GM19468 (cell line): ENCODE data around the gene GAS6.

ENCODE experiments used
- ATAC-seq: cut with Tn5 transposase; IDR thresholded peaks from one replicate; pipeline ENCODE4 v1.9.1; 2021; ENCODE audit warnings: mild to moderate bottlenecking, moderate library complexity, moderate number of reproducible peaks; ENCODE audit not compliant: unreplicated experiment; ENCODE audit errors: extremely low read depth

GAS6 gene

DNA sequence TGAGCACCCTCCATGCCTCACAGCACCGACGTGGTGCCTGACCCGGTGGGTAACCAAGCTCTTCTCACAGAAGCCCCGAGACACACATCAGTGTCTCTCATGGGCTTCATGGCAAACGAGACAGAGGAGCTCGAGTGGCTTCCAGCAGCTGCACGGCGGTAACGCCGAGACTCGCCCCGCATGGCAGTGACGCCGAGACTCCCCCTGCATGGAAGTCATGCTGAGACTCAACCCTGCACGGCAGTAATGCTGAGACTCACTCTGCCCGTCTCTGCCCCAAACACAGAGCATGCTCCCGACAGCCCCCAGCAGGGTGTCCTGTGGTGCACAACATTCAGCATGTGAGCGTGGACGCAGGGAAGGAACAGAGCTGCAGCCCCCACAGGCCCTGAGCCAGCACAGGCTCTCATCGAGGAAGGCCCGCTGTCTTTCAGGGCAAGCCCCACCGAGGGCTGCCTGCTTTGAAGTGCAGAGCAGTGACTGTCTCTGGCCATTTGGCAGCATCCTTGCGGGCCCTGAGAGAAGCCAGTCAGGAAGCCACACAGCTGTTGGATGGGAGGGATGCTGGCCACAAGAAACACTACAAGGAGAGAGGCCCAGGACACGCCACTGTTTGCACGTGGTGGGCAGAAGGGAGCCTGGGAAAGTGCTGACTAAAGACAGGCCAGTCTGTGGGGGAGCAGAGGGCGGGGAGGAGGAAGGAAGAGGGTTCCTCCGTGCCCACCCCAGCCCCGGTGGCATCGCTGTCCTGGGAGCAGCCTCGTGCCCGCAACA lies 9.5 kb downstream of the GAS6 start:
- no peak for ATAC-seq

DNA sequence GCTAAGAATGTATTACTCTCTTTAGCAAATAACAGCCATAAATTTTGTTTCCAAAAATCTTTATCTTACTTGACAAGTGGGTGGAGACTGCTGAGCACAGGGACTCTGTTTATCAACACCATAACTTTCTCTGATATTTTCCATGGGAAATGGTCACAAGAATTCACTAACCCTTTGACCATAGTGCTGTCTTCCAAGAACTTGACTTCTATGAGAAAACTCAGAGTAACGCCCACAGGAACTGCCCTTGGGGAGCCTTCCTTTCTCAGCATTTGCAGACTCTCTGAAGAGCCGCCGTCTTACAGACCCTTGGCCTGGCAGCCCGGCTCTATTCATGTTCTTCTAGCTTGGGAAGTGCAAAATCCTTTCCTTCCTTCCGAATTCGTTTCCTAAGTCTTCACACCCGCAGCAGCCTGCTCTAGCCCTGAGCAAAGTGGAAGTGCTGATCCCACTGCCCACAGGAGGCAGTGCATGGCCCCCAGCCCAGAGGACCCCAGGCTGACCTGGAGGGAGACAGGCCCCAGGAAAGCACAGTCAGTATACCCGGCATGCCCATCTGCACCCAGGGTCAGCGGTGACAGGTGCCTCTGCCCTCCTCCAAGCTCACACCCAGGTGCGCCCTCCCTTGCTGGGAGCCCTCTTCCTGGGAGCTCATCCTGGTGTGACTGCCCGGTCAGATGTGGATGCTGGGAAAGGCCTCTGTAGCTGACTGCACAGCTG lies 10.2 kb downstream of the GAS6 start:
- no peak for ATAC-seq

DNA sequence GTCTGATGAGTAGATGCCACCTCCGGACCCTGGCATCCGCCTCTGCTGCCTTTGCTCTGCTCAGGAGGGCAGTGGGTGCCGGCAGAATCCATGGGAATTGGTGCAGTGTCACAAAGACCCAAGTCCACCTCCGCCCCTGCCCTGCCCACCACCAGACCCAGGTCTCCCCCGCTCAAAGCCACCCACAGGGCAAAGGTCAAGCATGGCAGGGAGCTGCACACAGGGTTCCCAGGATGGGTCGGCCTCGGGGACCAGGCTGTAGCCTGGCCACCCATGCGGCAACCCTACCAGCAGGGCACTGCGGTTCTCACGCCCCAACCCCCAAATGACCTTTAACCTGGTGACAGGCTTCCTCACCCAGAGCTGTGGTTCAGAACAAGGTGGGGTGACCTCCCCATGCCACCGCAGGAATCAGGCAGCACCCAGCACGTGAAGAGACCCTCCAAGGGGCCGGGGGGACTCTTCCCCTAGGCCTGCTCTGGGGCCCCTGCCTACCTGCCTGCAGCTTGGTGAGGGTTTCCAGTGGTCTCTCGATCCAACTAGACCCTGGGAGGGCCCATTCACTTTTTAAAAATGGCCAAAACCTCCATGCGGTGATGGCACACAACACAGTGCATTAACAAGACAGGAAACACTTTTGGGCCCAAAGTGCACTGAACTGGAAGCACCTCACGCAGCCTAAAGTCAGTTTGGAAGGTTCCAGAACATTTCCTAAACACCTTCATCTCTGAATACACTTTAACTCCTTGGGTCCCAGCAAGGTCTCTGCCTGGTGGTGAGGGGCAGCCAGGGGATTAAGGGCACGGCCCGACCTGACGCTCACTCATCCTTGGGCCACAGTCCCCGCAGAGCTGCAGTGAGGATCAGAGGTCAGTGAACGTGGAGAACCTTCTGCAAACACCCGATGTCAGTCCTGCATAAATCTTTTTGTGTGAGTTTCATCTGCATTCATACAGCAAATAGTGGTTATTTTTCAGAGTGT lies 11.0 kb downstream of the GAS6 start:
- no peak for ATAC-seq

DNA sequence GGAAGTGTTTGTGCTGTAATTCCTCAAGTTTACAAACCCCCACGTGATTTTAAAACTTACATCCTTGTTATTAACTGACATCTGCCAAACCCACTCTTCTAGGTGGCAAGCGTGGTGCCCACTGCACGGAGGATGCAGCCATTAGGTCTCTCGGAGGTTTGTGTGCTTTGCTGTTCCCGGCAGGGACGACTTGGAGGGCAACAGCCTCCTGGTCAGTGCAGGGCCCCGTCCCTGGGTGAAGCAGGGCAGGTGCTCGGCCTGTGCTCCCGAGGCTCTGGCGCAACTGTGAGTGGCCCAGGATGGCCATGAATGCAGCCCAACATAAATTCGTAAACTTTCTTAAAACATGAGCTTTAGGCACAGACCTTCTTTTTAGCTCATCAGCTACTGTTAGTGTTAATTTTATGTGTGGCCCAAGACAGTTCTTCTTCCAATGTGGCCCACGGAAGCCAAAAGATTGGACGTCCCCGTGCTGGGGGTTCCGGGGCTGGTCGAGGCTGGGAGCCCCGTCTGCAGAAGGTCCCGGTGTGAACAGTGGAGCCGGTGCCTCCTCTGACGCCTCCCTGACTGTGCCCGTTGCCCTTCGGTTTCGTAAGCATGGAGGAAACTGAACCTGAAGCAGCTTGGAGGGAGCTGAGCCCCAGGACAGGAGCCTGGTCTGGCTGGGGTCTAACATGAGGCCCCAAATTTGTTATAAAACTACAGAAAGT lies 11.9 kb downstream of the GAS6 start:
- no peak for ATAC-seq

DNA sequence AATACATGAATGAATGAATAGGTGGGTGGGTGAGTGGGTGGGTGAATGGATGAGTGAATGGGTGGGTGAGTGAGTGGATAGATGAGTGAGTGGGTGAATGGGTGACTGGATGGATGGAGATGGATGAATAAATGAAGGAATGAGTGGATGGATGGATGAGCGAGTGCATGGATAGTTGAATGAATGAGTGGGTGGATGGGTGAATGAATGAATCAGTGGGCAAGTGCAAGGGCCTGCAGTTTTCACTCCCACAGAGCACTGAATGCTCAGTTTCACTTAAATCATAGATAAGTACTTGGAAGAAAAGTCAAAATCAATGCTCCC lies 12.4 kb downstream of the GAS6 start:
- no peak for ATAC-seq

DNA sequence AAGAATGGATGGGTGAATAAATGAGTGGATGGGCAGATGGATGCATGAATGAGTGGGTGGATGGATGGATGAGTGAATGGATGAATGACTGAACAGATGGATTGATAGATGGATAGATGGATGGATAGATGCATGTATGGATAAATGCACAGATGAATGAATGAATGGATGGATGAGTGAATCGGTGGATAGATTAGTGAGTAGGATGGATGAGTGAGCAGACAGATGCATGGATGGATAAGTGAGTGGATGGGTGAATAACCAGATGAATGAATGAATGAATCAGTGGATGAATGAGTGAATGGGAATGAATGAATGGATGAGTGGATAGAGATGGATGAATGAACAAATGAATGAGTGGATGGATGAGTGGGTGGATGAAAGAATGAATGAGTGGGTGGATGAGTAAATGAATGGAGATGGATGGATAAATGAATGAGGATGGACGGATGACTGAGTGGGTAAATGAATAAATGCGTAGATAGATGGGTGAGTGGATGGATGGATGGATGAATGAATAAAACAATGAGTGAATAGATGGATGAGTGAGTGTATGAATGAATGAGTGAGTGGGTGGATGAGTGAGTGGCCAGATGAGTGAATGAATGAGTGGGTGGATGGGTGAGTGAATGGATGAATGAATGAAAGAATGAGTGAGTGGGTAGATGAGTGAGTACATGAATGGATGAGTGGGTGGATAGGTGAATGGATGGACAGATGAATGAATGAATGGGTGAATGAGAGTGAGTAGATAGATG lies 13.0 kb downstream of the GAS6 start:
- ATAC-seq, result no peak

DNA sequence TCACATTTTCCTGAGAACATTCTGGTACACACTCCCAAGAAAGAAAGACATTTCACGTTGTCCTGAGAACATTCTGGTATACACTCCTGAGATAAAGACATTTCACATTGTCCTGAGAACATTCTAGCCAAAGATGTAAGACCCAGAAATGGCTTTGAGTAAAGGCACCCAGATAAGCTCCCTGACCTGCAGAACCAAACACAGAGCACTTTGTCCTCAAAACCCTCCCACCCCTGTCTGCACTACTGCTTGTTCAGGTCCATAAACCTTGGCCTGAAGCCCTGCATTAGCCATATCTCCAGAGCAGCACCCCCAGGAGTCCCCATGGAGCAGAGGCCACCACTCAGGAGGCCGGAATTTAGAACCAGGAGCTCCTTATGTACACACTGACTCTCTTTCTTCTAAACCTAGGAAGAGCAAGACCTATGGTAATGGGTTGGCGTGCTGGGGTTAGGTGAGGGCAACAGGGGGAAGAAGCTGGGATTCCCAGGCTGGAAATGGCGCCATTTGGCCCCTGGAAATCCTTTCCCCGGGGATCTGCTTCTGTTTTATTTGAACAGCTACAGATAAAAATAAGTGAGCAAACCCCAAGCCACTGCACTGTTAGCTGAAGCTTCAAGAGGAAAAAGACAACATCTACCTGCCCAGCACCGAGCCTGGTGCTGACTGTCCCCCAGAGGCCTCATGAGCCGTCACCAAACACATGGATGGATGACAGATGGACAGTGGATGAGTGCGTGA lies 13.7 kb downstream of the GAS6 start:
- ATAC-seq, result no peak

DNA sequence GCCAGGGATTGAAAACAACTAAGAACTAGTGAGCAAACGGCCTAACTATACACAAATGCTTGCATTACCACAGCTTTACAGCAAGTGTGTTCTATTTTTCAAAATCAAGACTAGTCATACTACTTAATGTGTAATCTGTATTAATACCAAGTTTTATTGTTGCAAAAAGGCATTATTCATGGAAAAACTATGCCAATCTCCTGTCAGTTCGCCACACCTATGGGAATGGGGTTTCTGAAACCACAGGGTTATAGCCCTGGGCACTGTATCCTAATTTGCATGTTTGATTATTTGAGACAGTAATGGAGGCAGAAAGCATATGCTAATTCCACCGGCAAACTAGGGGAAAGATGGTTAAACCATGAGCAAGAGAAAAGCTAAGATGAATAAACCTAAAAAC lies 14.3 kb downstream of the GAS6 start:
- no peak for ATAC-seq

DNA sequence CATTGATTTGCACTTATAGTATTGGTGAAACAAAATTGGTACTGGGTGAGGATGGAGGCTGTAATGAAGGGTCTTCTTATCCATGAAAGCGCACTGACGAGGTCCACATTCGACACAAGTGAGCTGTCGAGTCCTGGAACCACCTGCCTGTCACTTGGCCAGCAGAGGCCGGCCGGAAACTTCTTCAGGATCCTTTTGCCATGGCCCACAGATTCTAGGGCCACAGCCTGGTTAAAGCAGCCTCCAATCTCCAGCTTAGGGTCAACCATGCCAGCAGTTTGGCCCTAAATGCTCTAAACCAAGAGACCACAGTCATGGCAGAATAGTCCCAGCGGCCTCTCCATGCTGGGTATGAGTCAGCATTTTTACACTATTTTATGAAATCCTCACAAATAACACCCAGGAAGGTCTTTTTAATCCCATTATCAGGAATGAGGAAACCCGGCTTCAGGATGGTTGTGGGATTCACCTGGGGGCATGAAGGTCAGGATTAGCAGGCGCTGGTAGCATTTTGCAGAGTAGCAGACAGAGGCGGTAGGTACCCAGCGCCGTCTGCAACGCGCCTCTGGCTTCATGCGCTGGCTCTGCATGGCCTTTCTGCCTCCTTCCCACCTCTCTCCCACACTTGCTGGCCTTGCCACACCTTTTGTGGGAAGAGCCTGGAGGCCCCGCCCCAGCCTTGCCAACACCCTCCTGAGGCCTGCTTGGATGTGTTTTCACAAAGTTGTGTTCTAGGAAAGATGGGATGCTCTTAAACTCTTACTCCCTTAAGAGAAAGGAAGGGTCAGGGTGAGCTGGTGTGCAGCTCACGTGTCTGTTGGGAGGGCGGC lies 15.2 kb downstream of the GAS6 start:
- ATAC-seq, result no peak

DNA sequence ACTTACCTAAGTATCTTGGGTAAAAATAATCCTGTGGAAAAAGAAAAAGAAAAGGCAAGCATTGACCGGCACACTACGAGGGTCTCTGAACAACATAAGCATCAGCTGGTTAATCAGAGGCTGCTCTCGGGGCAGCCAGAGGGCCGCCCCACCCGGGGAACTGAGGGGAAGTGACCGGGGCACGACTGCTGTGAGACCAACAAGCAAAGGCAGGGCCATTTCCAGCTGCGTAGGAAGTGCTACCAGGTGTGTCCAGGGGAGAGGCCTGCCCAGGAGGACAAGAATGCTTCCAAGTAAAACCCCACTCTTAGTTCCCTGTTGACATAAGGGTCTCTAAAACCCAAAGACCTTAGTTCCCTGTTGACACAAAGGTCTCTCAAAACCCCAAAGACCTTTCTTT lies 15.9 kb downstream of the GAS6 start:
- ATAC-seq, result no peak

DNA sequence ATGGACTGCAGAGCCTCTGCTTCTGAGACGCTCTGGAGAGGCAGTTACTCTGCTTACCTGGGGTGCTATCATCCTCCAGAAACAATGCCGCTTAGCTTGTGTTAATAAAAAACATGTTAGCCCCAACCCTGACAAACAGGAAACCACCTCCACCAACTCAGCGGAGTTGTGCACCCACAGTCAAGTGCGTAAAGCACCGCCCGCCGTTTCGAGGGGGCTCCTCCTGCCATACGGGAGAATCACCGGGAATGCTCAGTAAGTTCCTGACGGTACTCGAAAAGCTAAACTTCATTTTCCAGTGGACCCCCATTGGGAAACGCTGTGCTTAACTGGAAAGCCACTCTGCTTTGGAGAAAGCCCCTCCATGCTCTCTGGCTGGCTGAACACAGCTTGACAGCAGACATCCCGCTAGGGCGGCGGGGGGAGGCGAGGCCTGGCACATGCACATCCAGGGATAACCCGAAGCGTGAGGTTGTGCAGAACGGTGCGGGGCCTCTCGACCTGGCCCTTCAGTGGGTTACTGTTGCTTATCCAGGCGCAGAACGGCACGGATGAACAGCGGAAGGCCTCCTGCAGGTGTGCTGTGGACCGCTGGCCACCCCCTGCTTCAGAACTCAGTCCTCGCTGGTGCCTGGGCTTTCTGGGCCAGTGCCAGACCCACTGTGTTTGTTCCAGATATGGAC lies 17.1 kb downstream of the GAS6 start:
- ATAC-seq, result no peak

DNA sequence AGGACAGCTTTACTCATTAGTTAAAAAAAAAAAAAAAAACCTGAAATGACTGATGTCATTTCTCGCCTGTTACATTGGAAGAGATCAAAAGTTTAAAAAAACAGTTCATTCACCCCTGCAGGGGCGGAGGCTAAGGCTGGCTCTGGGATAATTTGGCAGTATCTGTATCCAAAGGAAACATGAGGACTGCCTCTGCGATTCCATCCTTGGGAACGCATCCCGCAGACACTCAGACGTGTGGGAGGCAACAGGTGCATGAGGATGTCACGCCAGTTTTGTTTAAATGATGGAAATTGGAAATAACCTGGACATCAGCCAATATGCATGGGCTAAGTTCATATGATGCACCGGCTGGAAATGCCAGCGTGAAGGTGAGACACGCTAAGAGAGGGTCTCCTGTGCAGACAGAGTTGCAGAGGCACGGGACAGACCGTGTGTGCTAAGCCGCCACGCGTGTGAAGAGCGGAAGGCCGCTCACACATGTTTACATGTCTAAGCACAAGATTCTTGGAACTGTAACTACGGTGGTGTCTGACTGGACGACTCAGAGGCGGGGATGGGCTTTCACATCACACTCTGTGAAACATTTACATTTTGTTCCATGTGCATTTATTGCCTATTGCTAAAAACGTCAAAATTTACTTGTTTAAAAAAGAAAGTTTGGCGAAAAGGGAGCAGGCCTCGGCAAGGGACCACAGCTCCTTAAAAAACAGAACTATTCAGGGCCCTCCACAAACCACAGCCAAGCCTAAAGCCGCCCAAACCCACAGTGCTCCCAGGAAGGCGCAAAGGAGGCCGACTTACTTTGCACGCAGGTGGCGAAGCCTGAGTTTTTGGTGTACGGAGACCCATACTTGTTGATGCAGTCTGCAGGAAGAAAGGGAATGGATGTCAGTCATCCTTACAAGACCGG lies 17.9 kb downstream of the GAS6 start:
- ATAC-seq, result no peak

DNA sequence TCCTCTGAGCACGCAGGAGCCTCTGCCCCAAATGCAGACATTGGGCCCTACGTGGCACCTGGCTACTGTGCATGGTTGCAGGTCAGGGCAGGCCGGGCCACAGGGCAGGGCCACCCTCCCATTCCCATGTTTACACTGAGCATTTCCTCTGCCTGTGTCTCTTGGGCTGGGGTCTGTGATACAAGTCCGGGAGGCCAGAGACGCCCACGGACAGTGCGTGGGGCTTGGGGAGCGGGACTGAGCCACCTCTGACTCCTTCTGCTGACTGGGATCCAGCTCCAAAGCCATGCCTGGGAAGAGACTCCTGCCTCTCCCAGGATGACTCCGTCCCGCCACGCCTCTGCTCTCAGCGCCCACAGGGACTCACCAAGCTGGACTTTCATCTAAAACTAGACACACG lies 18.8 kb downstream of the GAS6 start:
- no peak for ATAC-seq

DNA sequence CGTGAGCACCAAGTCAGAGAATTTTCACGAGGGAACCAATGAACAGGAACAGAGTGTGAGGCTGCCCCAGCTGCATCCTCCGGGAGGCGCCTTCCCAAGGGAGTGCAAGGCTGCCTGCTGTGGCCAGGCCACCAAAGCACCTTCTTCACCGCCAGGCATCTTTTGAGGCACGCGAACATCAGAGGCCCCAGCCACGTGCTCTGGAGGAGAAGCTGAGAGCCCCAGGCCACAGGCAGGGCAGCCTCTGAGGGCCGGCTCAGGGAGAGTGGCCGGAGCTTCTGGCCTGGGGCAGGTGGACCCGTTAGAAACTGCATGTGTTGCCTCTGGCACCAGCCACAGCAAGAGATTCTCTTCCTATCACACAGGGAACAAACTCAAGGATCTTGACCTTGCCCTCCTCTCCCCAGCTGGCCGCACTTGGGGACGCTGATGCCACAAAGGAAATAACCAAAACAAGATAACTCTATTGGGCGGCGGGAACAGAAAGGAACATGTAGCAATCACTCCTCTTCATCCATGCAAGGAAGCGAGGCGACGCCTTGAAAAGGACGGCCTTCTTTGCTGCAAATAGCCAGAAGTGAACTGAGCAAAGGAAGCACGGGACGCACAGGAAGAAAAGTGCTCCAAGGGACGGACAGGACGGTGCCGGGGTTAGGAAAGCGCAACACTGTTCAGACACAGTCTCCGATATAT lies 19.9 kb downstream of the GAS6 start:
- no peak for ATAC-seq

DNA sequence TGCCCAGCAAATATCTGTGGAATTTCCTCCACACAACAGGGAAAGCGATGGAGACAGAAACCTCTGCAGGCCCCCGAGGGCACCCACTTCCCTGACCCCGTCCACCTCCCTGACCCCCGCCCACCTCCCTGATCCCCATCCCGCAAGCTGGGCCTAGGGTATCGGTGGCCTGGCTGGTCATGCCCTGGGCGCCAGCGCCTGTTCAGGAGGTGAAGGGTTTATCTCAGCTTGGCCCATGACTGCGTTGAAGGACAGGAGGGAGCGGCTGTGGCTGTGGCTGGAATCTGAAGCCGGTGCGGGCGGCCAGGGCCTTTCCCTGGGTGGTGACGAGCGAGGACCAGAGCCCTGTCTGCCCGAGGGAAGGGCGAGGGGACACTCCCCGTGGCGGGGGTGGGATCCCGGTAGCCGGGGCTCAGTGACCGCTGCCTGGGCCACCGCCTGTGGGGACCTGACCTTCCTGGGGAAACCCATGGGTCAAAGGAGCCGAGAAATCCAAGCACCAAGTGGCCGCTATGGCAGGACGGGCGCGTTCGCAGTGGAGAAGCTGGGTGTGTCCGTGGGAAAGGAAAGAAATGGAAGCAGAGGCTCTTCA lies 20.7 kb downstream of the GAS6 start:
- ATAC-seq, result no peak
